Esophagus squamous epithelium (tissue), 5 donors: Measurements from ENCODE around the gene MS4A13. TPM values are rescaled to one million over a fixed set of nuclear protein-coding genes. Genes with fewer than 3 reads are reported as not detected.

ENCODE experiments used
- DNase-seq: peaks from one replicate; lab custom pipeline; 2025; lab: John Stamatoyannopoulos, UW
- H3K27ac ChIP-seq, 4 donors: fragments of 200-600 bp; sonication (generic); one replicate each; pipeline ENCODE4 v1.5.1; 2016 to 2019; ENCODE audit warnings: mild to moderate bottlenecking in 1 of 4
- H3K27me3 ChIP-seq, 4 donors: fragments of 200-600 bp; sonication (generic); 1 replicate in 3 of 4; 2 replicates in 1 of 4; pipeline versions ENCODE4 v1.5.1 to v1.6.0; 2017 to 2021; ENCODE audit warnings: antibody characterized with exemption in 1 of 4
- H3K36me3 ChIP-seq, 3 donors: fragments of 200-600 bp; sonication (generic); one replicate each; pipeline ENCODE4 v1.5.1; 2016 to 2019
- H3K4me1 ChIP-seq, 3 donors: fragments of 200-600 bp; sonication (generic); one replicate each; pipeline ENCODE4 v1.5.1; 2017 to 2019
- H3K4me3 ChIP-seq, 4 donors: fragments of 200-600 bp; sonication (generic); 1 replicate in 3 of 4; 2 replicates in 1 of 4; pipeline ENCODE4 v1.5.1; 2016 to 2019; ENCODE audit warnings: mild to moderate bottlenecking in 2 of 4, moderate library complexity in 1 of 4
- H3K9me3 ChIP-seq, 3 donors: fragments of 200-600 bp; sonication (generic); one replicate each; pipeline ENCODE4 v1.5.1; 2016 to 2019
- CTCF ChIP-seq, 6 experiments: fragments of 450-650 bp in 4 of 6; fragments of 200-600 bp in 2 of 6; sonication (generic) in 2 of 6; IDR thresholded peaks; one replicate each; pipeline ENCODE4 v1.5.1; 2016 to 2019; ENCODE audit warnings: antibody characterized with exemption in 6 of 6, mild to moderate bottlenecking in 4 of 6, moderate library complexity in 4 of 6
- POLR2A ChIP-seq, 4 donors: fragments of 450-650 bp; IDR thresholded peaks; one replicate each; pipeline ENCODE4 v1.6.1; 2017; ENCODE audit warnings: antibody characterized with exemption in 4 of 4, mild to moderate bottlenecking in 4 of 4, moderate library complexity in 3 of 4
- WGBS, 2 donors: methylation state at CpG; one replicate each; pipeline ENCODE4 v1.1.5; 2018; 5-methylcytosine and 5-hydroxymethylcytosine counted together
- intact Hi-C: fragments of 100-400 bp; cut with DNase I; formaldehyde crosslinking; loops from one replicate; pipeline ENCODE4 v1.15.0; 2022
- total RNA-seq, 4 donors: library from RNA; depleted of rRNA; stranded (reverse); fragments of >200 nt; gene quantifications; one replicate each; pipeline ENCODE4 v1.1.0, GENCODE V29; 2016
- donor health status: DM: yes; HTN: yes; CAD: no.

The MS4A13 gene
- total RNA-seq, 4 donors from 2014 or later = not detected

- no peaks in the 10 kb centered on the region for H3K36me3 ChIP-seq
- no peaks in the 10 kb centered on the region for H3K9me3 ChIP-seq
- intact Hi-C loops = no loop called here
- no peak overlapping the region for H3K4me3 ChIP-seq
- no peak for DNase-seq
- 66 to 87% methylated on average over 5 of the region's 5 CpGs for WGBS, 2 donors
- no peak overlapping the region for H3K27ac ChIP-seq
- TF ChIP-seq CTCF (IDR thresholded peaks at IDR 0.05) (peak in 3 of 6 experiments; percentile 29 to 44 (median 38)), POLR2A (IDR thresholded peaks at IDR 0.05) (no peak)
- no peaks in the 10 kb centered on the region for H3K4me1 ChIP-seq
- no peaks in the 10 kb centered on the region for H3K27me3 ChIP-seq
These were observed 29.2 kb upstream of the MS4A13 start for GRCh38 chr11:60485987-60486386.

- intact Hi-C loops = no loop called here
- 56 to 63% methylated on average over 4 of the region's 4 CpGs for WGBS, 2 donors
- no peak for DNase-seq
These were observed 22.6 kb upstream of the MS4A13 start, which contains the start of gene MS4A12 for GRCh38 chr11:60492488-60493009. MS4A12 (plus strand) TSS chr11:60492778; CDS start chr11:60497319, 4,541 bp downstream.

DNA sequence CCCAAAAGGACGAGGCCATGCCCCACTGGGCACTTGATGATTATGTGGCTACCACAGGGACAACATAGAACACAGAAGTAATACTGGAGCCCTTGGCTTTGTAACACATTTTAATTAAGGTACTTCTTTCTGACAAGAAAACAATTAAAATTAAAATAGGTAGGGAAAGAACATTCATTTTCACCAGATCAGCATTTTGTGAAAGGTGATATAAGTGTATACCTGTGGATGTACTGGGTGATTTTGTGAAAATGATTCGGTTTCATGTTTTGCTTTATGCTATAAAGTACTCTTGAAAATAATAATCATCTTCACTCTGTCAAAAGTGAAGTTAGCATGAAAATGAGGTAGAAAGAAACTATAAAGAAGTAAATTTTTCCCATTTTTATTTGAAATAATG is 21.7 kb upstream of the MS4A13 start:
- intact Hi-C loops = no loop called here
- no peaks in the 10 kb centered on the region for H3K9me3 ChIP-seq
- 67 to 74% methylated on average over 2 of the region's 2 CpGs for WGBS, 2 donors
- DNase-seq = no peak
- TF ChIP-seq CTCF (IDR thresholded peaks at IDR 0.05) (no peak), POLR2A (IDR thresholded peaks at IDR 0.05) (no peak)
- H3K36me3 ChIP-seq = no peaks in the 10 kb centered on the region
- H3K27me3 ChIP-seq = no peaks in the 10 kb centered on the region
- no peak overlapping the region for H3K4me3 ChIP-seq
- no peaks in the 10 kb centered on the region for H3K4me1 ChIP-seq
- H3K27ac ChIP-seq = no peak overlapping the region

More at GRCh38 chr11:60492488-60493009, 22.6 kb upstream of the MS4A13 start, which contains the start of gene MS4A12:
- no peaks in the 10 kb centered on the region for H3K9me3 ChIP-seq
- no peaks in the 10 kb centered on the region for H3K4me1 ChIP-seq
- no peak within 1 kb of the TSS for H3K27ac ChIP-seq
- no peak for TF ChIP-seq CTCF (IDR thresholded peaks at IDR 0.05)
- no peak for TF ChIP-seq POLR2A (IDR thresholded peaks at IDR 0.05)
- H3K4me3 ChIP-seq = no peak within 1 kb of the TSS
- H3K27me3 ChIP-seq = no peaks in the 10 kb centered on the region
- H3K36me3 ChIP-seq = no peaks in the 10 kb centered on the region

GRCh38 chr11:60498399-60498798 is 16.8 kb upstream of the MS4A13 start:
- 49 to 76% methylated on average over 2 of the region's 2 CpGs for WGBS, 2 donors

More at GRCh38 chr11:60498399-60498798, 16.8 kb upstream of the MS4A13 start:
- Histone ChIP-seq H3K27me3 (no peaks in the 10 kb centered on the region), H3K27ac (no peak overlapping the region), H3K4me1 (no peaks in the 10 kb centered on the region), H3K36me3 (no peaks in the 10 kb centered on the region), H3K4me3 (no peak overlapping the region), H3K9me3 (no peaks in the 10 kb centered on the region)
- no peak for DNase-seq
- TF ChIP-seq POLR2A (IDR thresholded peaks at IDR 0.05) (no peak), CTCF (IDR thresholded peaks at IDR 0.05) (no peak)
- intact Hi-C loops = no loop called here
